Osteoblast (primary cell): ENCODE results near the gene MCM9. TPM values are rescaled to one million over a fixed set of nuclear protein-coding genes. Genes with fewer than 3 reads are reported as not detected.

ENCODE experiments used
- DNase-seq: peaks from one replicate; pipeline ENCODE4 v3.0.0; 2011; ENCODE audit warnings: low spot score, mixed read lengths; ENCODE audit not compliant: insufficient read length; ENCODE audit errors: missing footprints
- H2AFZ ChIP-seq: 2 replicates; pipeline ENCODE4 v1.6.0; 2011; ENCODE audit warnings: mild to moderate bottlenecking, low read length
- H3K27ac ChIP-seq: 2 replicates; pipeline ENCODE4 v1.5.1; 2011; ENCODE audit warnings: mild to moderate bottlenecking, low read depth, low read length, moderate library complexity
- H3K27me3 ChIP-seq: 2 replicates; pipeline ENCODE4 v1.6.0; 2012; ENCODE audit warnings: mild to moderate bottlenecking, control low read depth, inconsistent platforms, low read length, moderate library complexity; ENCODE audit not compliant: insufficient read depth
- H3K36me3 ChIP-seq: 2 replicates; pipeline ENCODE4 v1.5.1; 2011; ENCODE audit warnings: mild to moderate bottlenecking, low read length, control low read depth, moderate library complexity; ENCODE audit not compliant: insufficient read depth
- H3K4me1 ChIP-seq: 2 replicates; pipeline ENCODE4 v1.5.1; 2011; ENCODE audit warnings: mild to moderate bottlenecking, low read length, control low read depth, moderate library complexity; ENCODE audit not compliant: insufficient read depth
- H3K4me2 ChIP-seq: 2 replicates; pipeline ENCODE4 v1.6.0; 2011; ENCODE audit warnings: mild to moderate bottlenecking, low read length; ENCODE audit not compliant: insufficient read depth
- H3K4me3 ChIP-seq: fragments of 200-600 bp; sonication (generic); 3 replicates; pipeline ENCODE4 v1.5.1; 2012; ENCODE audit warnings: mild to moderate bottlenecking, low read length, inconsistent platforms; ENCODE audit not compliant: insufficient read depth
- H3K79me2 ChIP-seq: 2 replicates; pipeline ENCODE4 v1.6.0; 2012; ENCODE audit warnings: mild to moderate bottlenecking, low read length, control low read depth, inconsistent platforms; ENCODE audit not compliant: insufficient read depth
- H3K9me3 ChIP-seq: 2 replicates; pipeline ENCODE4 v1.5.1; 2011; ENCODE audit warnings: low read depth, low read length, control low read depth
- H4K20me1 ChIP-seq: 2 replicates; pipeline ENCODE4 v1.6.0; 2012; ENCODE audit warnings: mild to moderate bottlenecking, low read length, control low read depth; ENCODE audit not compliant: insufficient read depth
- total RNA-seq: library from RNA; depleted of rRNA; stranded (reverse); fragments of >200 nt; gene quantifications from 2 replicates; pipeline ENCODE4 v1.2.3, GENCODE V29; 2012
- TF ChIP-seq, protein P1 (sequence below): IDR thresholded peaks from 2 replicates; pipeline ENCODE4 v1.5.1; 2011; ENCODE audit warnings: mild to moderate bottlenecking, low read depth, low read length, moderate library complexity; ENCODE audit errors: extremely low read depth

Gene MCM9
- total RNA-seq, 1 donor = 15.2 TPM

DNA sequence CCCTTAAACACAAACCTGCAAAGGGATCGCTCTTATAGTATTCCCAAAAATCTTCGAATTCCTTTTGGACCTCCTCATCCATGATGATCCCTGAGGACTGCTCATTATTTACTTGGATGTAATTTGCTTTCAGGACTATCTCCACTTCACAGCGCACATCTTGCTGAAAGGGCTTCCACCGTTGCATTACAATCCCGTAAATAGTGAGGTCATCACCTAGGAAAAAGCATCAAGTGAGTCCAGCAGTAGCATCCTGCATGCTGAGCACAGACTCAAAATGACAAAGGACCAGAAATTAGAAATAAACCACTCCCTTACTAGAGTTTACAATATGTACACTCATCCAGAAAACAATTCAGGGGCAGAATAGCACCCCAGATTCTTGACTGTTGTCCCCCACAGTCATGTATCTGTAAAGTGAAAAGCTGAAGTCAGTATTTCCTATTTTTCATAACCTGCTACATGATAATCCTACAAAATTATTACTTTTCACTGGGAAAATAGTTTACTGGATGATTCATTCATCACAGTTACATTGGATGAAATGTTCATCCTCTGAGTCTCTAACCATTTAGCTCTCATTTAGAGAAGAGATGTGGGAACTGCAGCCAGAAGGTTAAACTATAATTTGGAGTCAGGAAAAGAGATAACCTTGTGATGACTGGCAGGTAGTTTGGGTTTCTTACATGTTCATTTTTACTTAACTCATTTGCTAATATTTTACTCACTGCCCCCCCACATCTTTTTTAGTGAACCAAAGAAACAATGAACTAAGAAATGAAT is 17.2 kb downstream of the MCM9 start:
- Histone ChIP-seq H3K4me3 (no peak overlapping the region), H3K36me3 (peaks cover 34% of the 10 kb centered on the region), H3K4me1 (no peaks in the 10 kb centered on the region), H3K27me3 (no peaks in the 10 kb centered on the region), H2AFZ (no peak overlapping the region), H3K79me2 (no peaks in the 10 kb centered on the region), H4K20me1 (no peaks in the 10 kb centered on the region), H3K4me2 (no peak overlapping the region), H3K9me3 (no peaks in the 10 kb centered on the region), H3K27ac (peak overlapping the region; percentile 9)
- DNase-seq = no peak
- TF ChIP-seq, protein P1, sequence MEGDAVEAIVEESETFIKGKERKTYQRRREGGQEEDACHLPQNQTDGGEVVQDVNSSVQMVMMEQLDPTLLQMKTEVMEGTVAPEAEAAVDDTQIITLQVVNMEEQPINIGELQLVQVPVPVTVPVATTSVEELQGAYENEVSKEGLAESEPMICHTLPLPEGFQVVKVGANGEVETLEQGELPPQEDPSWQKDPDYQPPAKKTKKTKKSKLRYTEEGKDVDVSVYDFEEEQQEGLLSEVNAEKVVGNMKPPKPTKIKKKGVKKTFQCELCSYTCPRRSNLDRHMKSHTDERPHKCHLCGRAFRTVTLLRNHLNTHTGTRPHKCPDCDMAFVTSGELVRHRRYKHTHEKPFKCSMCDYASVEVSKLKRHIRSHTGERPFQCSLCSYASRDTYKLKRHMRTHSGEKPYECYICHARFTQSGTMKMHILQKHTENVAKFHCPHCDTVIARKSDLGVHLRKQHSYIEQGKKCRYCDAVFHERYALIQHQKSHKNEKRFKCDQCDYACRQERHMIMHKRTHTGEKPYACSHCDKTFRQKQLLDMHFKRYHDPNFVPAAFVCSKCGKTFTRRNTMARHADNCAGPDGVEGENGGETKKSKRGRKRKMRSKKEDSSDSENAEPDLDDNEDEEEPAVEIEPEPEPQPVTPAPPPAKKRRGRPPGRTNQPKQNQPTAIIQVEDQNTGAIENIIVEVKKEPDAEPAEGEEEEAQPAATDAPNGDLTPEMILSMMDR = no peak

- no peak overlapping the region for H3K4me2 ChIP-seq
- H4K20me1 ChIP-seq = no peaks in the 10 kb centered on the region
- TF ChIP-seq, protein P1 = no peak
- peaks cover 35% of the 10 kb centered on the region for H3K36me3 ChIP-seq
- no peaks in the 10 kb centered on the region for H3K4me1 ChIP-seq
- no peaks in the 10 kb centered on the region for H3K79me2 ChIP-seq
- no peaks in the 10 kb centered on the region for H3K9me3 ChIP-seq
- H2AFZ ChIP-seq = no peak overlapping the region
- H3K27me3 ChIP-seq = no peaks in the 10 kb centered on the region
- no peak for DNase-seq
- H3K4me3 ChIP-seq = no peak overlapping the region
- no peak overlapping the region for H3K27ac ChIP-seq
Measured at GRCh38 chr6:118914598-118914997, 20.4 kb downstream of the MCM9 start.

DNA sequence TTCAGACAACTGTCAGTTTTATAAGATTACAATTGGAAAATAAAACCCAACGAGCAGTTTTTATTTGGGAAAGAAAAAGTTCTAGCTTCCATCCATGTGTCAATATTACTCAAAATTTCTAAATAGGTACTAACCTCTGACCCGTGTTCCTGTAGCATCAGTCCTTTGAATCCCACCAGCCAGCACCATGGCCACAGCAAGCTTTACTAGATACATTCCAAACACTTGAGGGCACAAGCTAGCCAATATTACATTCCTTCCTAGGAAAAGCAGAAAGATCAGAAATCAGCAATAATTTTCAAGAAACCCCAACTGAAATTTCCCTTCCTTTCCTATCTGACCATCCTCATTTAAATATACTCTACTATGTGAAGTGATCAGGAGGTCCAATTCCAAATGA is 21.8 kb downstream of the MCM9 start:
- DNase-seq = no peak
- Histone ChIP-seq H3K4me2 (no peak overlapping the region), H3K4me1 (peaks cover 3% of the 10 kb centered on the region), H3K4me3 (no peak overlapping the region), H3K9me3 (no peaks in the 10 kb centered on the region), H3K36me3 (peaks cover 42% of the 10 kb centered on the region), H3K27me3 (no peaks in the 10 kb centered on the region), H2AFZ (no peak overlapping the region), H3K27ac (no peak overlapping the region), H4K20me1 (no peaks in the 10 kb centered on the region), H3K79me2 (no peaks in the 10 kb centered on the region)
- TF ChIP-seq, protein P1 = no peak

DNA sequence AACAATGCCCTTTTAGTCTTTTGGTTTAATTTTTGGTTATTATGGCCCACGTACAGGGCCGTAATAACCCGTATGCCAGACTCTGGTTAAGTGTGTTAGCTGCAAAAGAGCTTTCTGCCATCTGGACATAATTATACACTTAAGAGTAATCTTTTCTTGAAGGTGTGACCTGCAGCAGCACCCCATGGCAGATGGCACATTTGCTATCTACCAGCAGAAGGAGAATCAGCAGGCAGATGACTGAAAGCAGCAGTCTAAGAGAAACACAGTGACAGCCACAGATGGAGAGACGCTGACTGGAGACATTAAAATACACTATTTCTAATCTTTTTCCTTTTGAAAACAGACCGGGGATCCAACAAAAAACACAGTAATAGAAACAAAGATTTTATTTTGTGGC is 22.3 kb downstream of the MCM9 start:
- Histone ChIP-seq H3K4me2 (no peak overlapping the region), H3K4me1 (peaks cover 3% of the 10 kb centered on the region), H3K79me2 (no peaks in the 10 kb centered on the region), H2AFZ (no peak overlapping the region), H3K27me3 (no peaks in the 10 kb centered on the region), H3K4me3 (no peak overlapping the region), H3K27ac (no peak overlapping the region), H3K36me3 (peaks cover 47% of the 10 kb centered on the region), H3K9me3 (no peaks in the 10 kb centered on the region), H4K20me1 (no peaks in the 10 kb centered on the region)
- no peak for DNase-seq
- TF ChIP-seq, protein P1 = no peak
